H7 (cell line): Measurements from ENCODE around the gene R3HDM2. TPM values are rescaled to one million over a fixed set of nuclear protein-coding genes. Genes with fewer than 3 reads are reported as not detected.
"Not testable (repeated sequence)": the region's sequence is repeated elsewhere in the genome, so short reads cannot be mapped to it uniquely, and the experiment has no call there.

ENCODE experiments used
- DNase-seq: peaks from one replicate; pipeline ENCODE4 v3.0.0; 2012
- H3K27me3 ChIP-seq: 2 replicates; pipeline ENCODE4 v1.6.0; 2011; ENCODE audit warnings: mild to moderate bottlenecking, low read length; ENCODE audit not compliant: control insufficient read depth, insufficient read depth
- H3K36me3 ChIP-seq: replicated peaks from 2 replicates; pipeline ENCODE4 v1.5.1; 2011; ENCODE audit warnings: low read length; ENCODE audit not compliant: control insufficient read depth, insufficient read depth
- H3K4me3 ChIP-seq: 2 replicates; pipeline ENCODE4 v1.5.1; 2011; ENCODE audit warnings: low read depth, mild to moderate bottlenecking, control low read depth, low read length, moderate library complexity; ENCODE audit not compliant: insufficient read depth
- total RNA-seq: library from RNA; depleted of rRNA; stranded (reverse); fragments of >200 nt; shearing (Covaris generic); gene quantifications from 2 replicates; pipeline ENCODE4 v1.2.3, GENCODE V29; 2014

The R3HDM2 gene
- total RNA-seq, 1 experiment from 2014 or later, result 26.5 TPM

- no peak overlapping the region for H3K4me3 ChIP-seq
- H3K27me3 ChIP-seq, result no peaks in the 10 kb centered on the region
- no peaks in the 10 kb centered on the region for H3K36me3 ChIP-seq
- no peak for DNase-seq
These were observed 60.1 kb downstream of the R3HDM2 start for GRCh38 chr12:57370696-57371095.

- Histone ChIP-seq H3K4me3 (no peak overlapping the region), H3K36me3 (no peaks in the 10 kb centered on the region)
- DNase-seq, result no peak
These were observed 60.8 kb downstream of the R3HDM2 start for GRCh38 chr12:57370072-57370471.

GRCh38 chr12:57369202-57369601, 61.6 kb downstream of the R3HDM2 start:
- DNase-seq, result no peak
- H3K36me3 ChIP-seq, result no peaks in the 10 kb centered on the region
- no peak overlapping the region for H3K4me3 ChIP-seq
- H3K27me3 ChIP-seq, result no peaks in the 10 kb centered on the region

More at GRCh38 chr12:57370072-57370471, 60.8 kb downstream of the R3HDM2 start:
- no peaks in the 10 kb centered on the region for H3K27me3 ChIP-seq

GRCh38 chr12:57368349-57369095, 62.3 kb downstream of the R3HDM2 start:
- DNase-seq, result peak; percentile 40
- H3K27me3 ChIP-seq, result no peaks in the 10 kb centered on the region
- no peak overlapping the region for H3K4me3 ChIP-seq
- H3K36me3 ChIP-seq, result no peaks in the 10 kb centered on the region

GRCh38 chr12:57367121-57367520, 63.7 kb downstream of the R3HDM2 start:
- Histone ChIP-seq H3K36me3 (no peaks in the 10 kb centered on the region), H3K4me3 (no peak overlapping the region), H3K27me3 (no peaks in the 10 kb centered on the region)
- DNase-seq, result no peak

GRCh38 chr12:57366315-57366714, 64.5 kb downstream of the R3HDM2 start:
- Histone ChIP-seq H3K27me3 (no peaks in the 10 kb centered on the region), H3K36me3 (no peaks in the 10 kb centered on the region)

GRCh38 chr12:57364156-57364555, 66.7 kb downstream of the R3HDM2 start:
- not testable (repeated sequence) for DNase-seq, H3K4me3 ChIP-seq

More at GRCh38 chr12:57366315-57366714, 64.5 kb downstream of the R3HDM2 start:
- no peak overlapping the region for H3K4me3 ChIP-seq
- DNase-seq, result no peak

GRCh38 chr12:57360468-57360867, 70.4 kb downstream of the R3HDM2 start:
- no peak for DNase-seq
- H3K4me3 ChIP-seq, result no peak overlapping the region
- no peaks in the 10 kb centered on the region for H3K27me3 ChIP-seq
- H3K36me3 ChIP-seq, result no peaks in the 10 kb centered on the region

More at GRCh38 chr12:57364156-57364555, 66.7 kb downstream of the R3HDM2 start:
- H3K36me3 ChIP-seq, H3K27me3 ChIP-seq: not testable (repeated sequence)

- DNase-seq, result no peak
These were observed 72.2 kb downstream of the R3HDM2 start for GRCh38 chr12:57358646-57359045.

GRCh38 chr12:57355734-57356133, 75.1 kb downstream of the R3HDM2 start:
- no peak for DNase-seq
- no peaks in the 10 kb centered on the region for H3K36me3 ChIP-seq
- no peaks in the 10 kb centered on the region for H3K27me3 ChIP-seq
- no peak overlapping the region for H3K4me3 ChIP-seq

More at GRCh38 chr12:57358646-57359045, 72.2 kb downstream of the R3HDM2 start:
- no peak overlapping the region for H3K4me3 ChIP-seq
- H3K36me3 ChIP-seq, result no peaks in the 10 kb centered on the region
- no peaks in the 10 kb centered on the region for H3K27me3 ChIP-seq

- Histone ChIP-seq H3K27me3 (no peaks in the 10 kb centered on the region), H3K36me3 (no peaks in the 10 kb centered on the region), H3K4me3 (no peak overlapping the region)
- DNase-seq, result no peak
These were observed 78.7 kb downstream of the R3HDM2 start for GRCh38 chr12:57352166-57352565.

GRCh38 chr12:57347284-57347683, 83.6 kb downstream of the R3HDM2 start:
- no peaks in the 10 kb centered on the region for H3K36me3 ChIP-seq
- no peak overlapping the region for H3K4me3 ChIP-seq
- no peak for DNase-seq
- no peaks in the 10 kb centered on the region for H3K27me3 ChIP-seq

- Histone ChIP-seq H3K36me3 (no peaks in the 10 kb centered on the region), H3K27me3 (no peaks in the 10 kb centered on the region), H3K4me3 (no peak overlapping the region)
- DNase-seq, result no peak
These were observed 87.0 kb downstream of the R3HDM2 start for GRCh38 chr12:57343703-57344378.

- no peaks in the 10 kb centered on the region for H3K27me3 ChIP-seq
- no peaks in the 10 kb centered on the region for H3K36me3 ChIP-seq
- no peak overlapping the region for H3K4me3 ChIP-seq
- peak; percentile 58 for DNase-seq
These were observed 88.6 kb downstream of the R3HDM2 start for GRCh38 chr12:57342207-57342691.
